Upper lobe of left lung (tissue), 6 donors: Measurements from ENCODE around the gene XBP1. TPM values are rescaled to one million over a fixed set of nuclear protein-coding genes. Genes with fewer than 3 reads are reported as not detected.

Experiments used
- ATAC-seq, 2 donors: fragments of 200-7000 bp; cut with Tn5 transposase; one replicate each; pipeline ENCODE4 v1.9.1; 2022; ENCODE audit warnings: mild to moderate bottlenecking in 2 of 2, moderate library complexity in 2 of 2; ENCODE audit not compliant: low FRiP score in 2 of 2
- DNase-seq, 2 donors: peaks; one replicate each; pipeline ENCODE4 v3.0.0-alpha.2; 2019 to 2020
- H3K27ac ChIP-seq, 4 donors: fragments of 200-600 bp; sonication (generic); one replicate each; pipeline ENCODE4 v1.5.1; 2016 to 2019
- H3K27me3 ChIP-seq, 4 donors: fragments of 200-600 bp; sonication (generic); one replicate each; pipeline ENCODE4 v1.5.1; 2017 to 2019
- H3K36me3 ChIP-seq, 4 donors: fragments of 200-600 bp; sonication (generic); one replicate each; pipeline ENCODE4 v1.5.1; 2016 to 2019
- H3K4me1 ChIP-seq, 4 donors: fragments of 200-600 bp; sonication (generic); one replicate each; pipeline ENCODE4 v1.5.1; 2018 to 2019
- H3K4me3 ChIP-seq, 4 donors: fragments of 200-600 bp; sonication (generic); one replicate each; pipeline ENCODE4 v1.5.1; 2017 to 2019; ENCODE audit warnings: mild to moderate bottlenecking in 2 of 4, moderate library complexity in 1 of 4
- H3K9me3 ChIP-seq, 4 donors: fragments of 200-600 bp; sonication (generic); one replicate each; pipeline ENCODE4 v1.5.1; 2018 to 2019
- EP300 ChIP-seq, 4 donors: sonication (generic); formaldehyde crosslinking; IDR thresholded peaks; one replicate each; pipeline ENCODE4 v1.5.1; 2017; ENCODE audit warnings: antibody characterized with exemption in 4 of 4, control low read depth in 2 of 4
- POLR2A ChIP-seq, 4 donors: fragments of 450-650 bp; IDR thresholded peaks; one replicate each; pipeline ENCODE4 v1.5.1; 2016 to 2017; ENCODE audit warnings: antibody characterized with exemption in 4 of 4, mild to moderate bottlenecking in 2 of 4
- POLR2AphosphoS5 ChIP-seq, 2 donors: sonication (generic); formaldehyde crosslinking; IDR thresholded peaks; one replicate each; pipeline ENCODE4 v1.5.1; 2017; ENCODE audit warnings: antibody characterized with exemption in 2 of 2
- WGBS, 2 donors: methylation state at CpG; one replicate each; pipeline ENCODE4 v1.1.5; 2017 to 2018; 5-methylcytosine and 5-hydroxymethylcytosine counted together
- total RNA-seq, 6 donors: library from RNA; depleted of rRNA in 4 of 6; stranded (reverse); fragments of >200 nt in 4 of 6; gene quantifications; one replicate each; pipeline versions ENCODE4 v1.1.0 to v1.2.1, GENCODE V29; 2016 to 2021
- TF ChIP-seq, protein P1 (sequence below), 6 experiments: fragments of 450-650 bp in 4 of 6; fragments of 200-600 bp in 2 of 6; sonication (generic) in 2 of 6; IDR thresholded peaks; one replicate each; pipeline ENCODE4 v1.5.1; 2016 to 2019; ENCODE audit warnings: antibody characterized with exemption in 6 of 6
- donor health status: DM: no; HTN: no; CAD: no; lungs with moderate emphysema.
- donor health status: DM: no; HTN: yes; CAD: no; lungs with severe emphysema.

The XBP1 gene
- total RNA-seq, 6 donors from 2014 or later: 208 to 377 (median 279) TPM

DNA sequence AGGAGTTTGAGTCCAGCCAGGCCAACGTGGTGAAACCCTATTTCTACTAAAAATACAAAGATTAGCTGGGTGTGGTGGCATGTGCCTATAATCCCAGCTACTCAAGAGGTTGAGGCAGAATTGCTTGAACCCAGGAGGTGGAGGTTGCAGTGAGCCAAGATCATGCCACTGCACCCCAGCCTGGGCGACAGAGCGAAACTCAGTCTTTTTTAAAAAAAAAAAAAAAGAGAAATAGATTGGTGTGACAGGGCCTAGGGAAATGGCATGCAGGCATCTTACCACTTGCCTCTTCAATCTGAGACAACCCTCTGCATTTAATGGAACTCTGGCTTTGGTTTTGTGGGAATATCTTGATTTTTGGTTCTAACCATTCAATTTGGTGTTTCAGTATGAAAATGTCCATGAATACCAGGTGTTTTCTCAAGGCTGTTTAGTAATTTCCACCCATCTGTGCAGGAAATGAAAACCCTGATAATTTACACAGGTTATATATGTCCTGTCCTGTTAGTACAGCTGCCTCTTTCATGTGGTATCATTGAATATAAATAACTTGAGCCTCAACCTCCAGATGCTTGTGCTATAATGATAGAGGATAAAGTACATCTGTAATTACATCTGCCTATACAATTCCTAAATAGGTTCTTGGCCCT, 8.4 kb downstream of the XBP1 start:
- H3K4me3 ChIP-seq: no peak overlapping the region
- DNase-seq: no peak
- ATAC-seq: no peak
- H3K36me3 ChIP-seq: peaks cover 29 to 83% (median 42%) of the 10 kb centered on the region in 4 donors
- no peaks in the 10 kb centered on the region for H3K27me3 ChIP-seq
- 61 to 63% methylated on average over 3 of the region's 3 CpGs for WGBS, 2 donors
- TF ChIP-seq, protein P1, sequence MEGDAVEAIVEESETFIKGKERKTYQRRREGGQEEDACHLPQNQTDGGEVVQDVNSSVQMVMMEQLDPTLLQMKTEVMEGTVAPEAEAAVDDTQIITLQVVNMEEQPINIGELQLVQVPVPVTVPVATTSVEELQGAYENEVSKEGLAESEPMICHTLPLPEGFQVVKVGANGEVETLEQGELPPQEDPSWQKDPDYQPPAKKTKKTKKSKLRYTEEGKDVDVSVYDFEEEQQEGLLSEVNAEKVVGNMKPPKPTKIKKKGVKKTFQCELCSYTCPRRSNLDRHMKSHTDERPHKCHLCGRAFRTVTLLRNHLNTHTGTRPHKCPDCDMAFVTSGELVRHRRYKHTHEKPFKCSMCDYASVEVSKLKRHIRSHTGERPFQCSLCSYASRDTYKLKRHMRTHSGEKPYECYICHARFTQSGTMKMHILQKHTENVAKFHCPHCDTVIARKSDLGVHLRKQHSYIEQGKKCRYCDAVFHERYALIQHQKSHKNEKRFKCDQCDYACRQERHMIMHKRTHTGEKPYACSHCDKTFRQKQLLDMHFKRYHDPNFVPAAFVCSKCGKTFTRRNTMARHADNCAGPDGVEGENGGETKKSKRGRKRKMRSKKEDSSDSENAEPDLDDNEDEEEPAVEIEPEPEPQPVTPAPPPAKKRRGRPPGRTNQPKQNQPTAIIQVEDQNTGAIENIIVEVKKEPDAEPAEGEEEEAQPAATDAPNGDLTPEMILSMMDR (IDR thresholded peaks at IDR 0.05): no peak
- no peak for TF ChIP-seq POLR2AphosphoS5 (IDR thresholded peaks at IDR 0.05)
- TF ChIP-seq EP300 (IDR thresholded peaks at IDR 0.05): no peak
- no peak for TF ChIP-seq POLR2A (IDR thresholded peaks at IDR 0.05)
- no peaks in the 10 kb centered on the region for H3K9me3 ChIP-seq
- peaks cover 19 to 40% (median 35%) of the 10 kb centered on the region in 4 donors for H3K4me1 ChIP-seq
- H3K27ac ChIP-seq: peak overlapping the region in 2 of 4 donors; percentile 13 to 26

GRCh38 chr22:28791124-28791523, 9.2 kb downstream of the XBP1 start:
- no peak for ATAC-seq
- Histone ChIP-seq H3K4me1 (peaks cover 11 to 31% (median 28%) of the 10 kb centered on the region in 4 donors), H3K27me3 (no peaks in the 10 kb centered on the region), H3K27ac (peak overlapping the region in 2 of 4 donors; percentile 11 to 26), H3K9me3 (no peaks in the 10 kb centered on the region), H3K36me3 (peaks cover 20 to 83% (median 39%) of the 10 kb centered on the region in 4 donors), H3K4me3 (no peak overlapping the region)
- no peak for DNase-seq
- WGBS, 2 donors: 92 to 96% methylated on average over 5 of the region's 5 CpGs
- TF ChIP-seq EP300 (IDR thresholded peaks at IDR 0.05): no peak
- no peak for TF ChIP-seq POLR2A (IDR thresholded peaks at IDR 0.05)
- no peak for TF ChIP-seq POLR2AphosphoS5 (IDR thresholded peaks at IDR 0.05)
- TF ChIP-seq, protein P1 (IDR thresholded peaks at IDR 0.05): no peak

DNA sequence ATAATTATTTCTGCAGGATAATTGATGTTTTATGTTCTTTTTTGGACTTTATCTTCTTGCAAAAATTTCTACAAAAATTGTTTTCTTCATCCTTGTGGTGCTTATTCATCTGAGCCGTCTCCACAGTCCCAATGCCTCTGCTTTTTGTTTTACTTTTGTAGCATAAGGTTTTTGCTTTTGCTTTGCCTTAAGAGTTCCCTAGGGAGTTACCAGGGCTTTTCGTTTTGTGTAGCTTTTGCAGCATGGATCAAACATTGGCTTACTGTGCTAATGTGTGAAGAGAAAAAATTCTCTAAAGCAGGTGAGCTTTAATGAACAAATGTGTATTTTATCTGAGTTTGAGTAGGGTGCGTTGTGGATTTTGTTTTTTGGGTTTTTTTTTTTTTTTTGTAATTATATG, 11.8 kb downstream of the XBP1 start:
- no peak overlapping the region for H3K4me3 ChIP-seq
- H3K36me3 ChIP-seq: peaks cover 0 to 83% (median 30%) of the 10 kb centered on the region in 4 donors
- no peaks in the 10 kb centered on the region for H3K27me3 ChIP-seq
- no peak overlapping the region for H3K27ac ChIP-seq
- no peaks in the 10 kb centered on the region for H3K9me3 ChIP-seq
- ATAC-seq: no peak
- H3K4me1 ChIP-seq: peaks cover 18 to 36% (median 22%) of the 10 kb centered on the region in 4 donors
- WGBS, 2 donors: 80 to 90% methylated on average over 3 of the region's 3 CpGs
- no peak for TF ChIP-seq POLR2A (IDR thresholded peaks at IDR 0.05)
- TF ChIP-seq, protein P1 (IDR thresholded peaks at IDR 0.05): no peak
- TF ChIP-seq EP300 (IDR thresholded peaks at IDR 0.05): no peak
- no peak for TF ChIP-seq POLR2AphosphoS5 (IDR thresholded peaks at IDR 0.05)
- DNase-seq: no peak

DNA sequence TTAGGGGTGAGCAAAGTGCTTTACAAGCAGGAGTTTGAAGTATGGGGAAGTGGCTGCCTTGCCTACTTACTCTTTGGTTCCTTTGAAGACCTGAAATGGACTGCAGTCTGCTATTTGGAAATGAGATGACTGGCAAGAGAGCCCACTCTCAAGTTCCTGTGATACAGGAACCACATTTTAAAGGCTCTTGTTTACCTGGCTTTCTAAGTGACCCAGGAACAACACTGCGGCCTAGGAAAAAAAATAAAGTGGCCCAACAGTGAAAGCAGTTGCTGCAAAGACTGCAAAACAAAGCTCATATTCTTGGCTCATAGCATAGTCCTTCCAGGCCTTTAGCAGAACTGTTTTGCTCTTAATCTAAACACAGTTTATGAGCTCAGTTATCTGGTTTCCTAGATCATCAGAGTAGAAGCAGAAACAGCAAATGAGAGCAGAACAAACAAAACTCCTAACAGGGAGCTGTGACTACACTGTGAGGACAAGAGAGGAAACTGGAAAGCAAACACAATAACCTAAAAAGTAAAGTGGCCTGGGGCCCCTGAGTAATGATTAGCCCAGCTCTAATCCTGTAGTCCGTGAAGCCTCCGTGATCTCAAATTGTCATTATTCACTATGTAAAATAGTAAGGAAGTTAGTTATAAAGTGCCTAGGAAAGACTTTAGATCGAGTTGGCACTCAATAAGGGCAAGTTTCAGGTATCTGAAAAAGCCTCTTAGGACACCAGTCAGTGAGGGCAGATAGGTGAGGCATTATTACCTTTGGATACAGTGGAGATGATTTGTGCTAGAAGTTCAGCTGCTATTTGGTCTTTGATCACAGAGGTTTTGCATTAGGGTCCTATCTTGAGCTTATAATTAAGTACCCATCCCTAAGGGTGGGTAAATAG, 16.3 kb downstream of the XBP1 start:
- ATAC-seq: peak; percentile 35 to 83
- Histone ChIP-seq H3K9me3 (no peaks in the 10 kb centered on the region), H3K4me1 (peaks cover 18 to 51% (median 29%) of the 10 kb centered on the region in 4 donors), H3K27me3 (no peaks in the 10 kb centered on the region), H3K4me3 (no peak overlapping the region), H3K27ac (peak overlapping the region; percentile 61 to 82 (median 77)), H3K36me3 (peaks cover 3 to 79% (median 38%) of the 10 kb centered on the region in 4 donors)
- TF ChIP-seq POLR2AphosphoS5 (IDR thresholded peaks at IDR 0.05) (peak in 1 of 2 donors; percentile 19), POLR2A (IDR thresholded peaks at IDR 0.05) (no peak), EP300 (IDR thresholded peaks at IDR 0.05) (no peak)
- TF ChIP-seq, protein P1 (IDR thresholded peaks at IDR 0.05): no peak
- WGBS, 2 donors: 40 to 48% methylated on average over 4 of the region's 4 CpGs
- DNase-seq: peak in 1 of 2 donors; percentile 59
